SK-N-SH (cell line): ENCODE results near the gene BOD1L2. TPM values are rescaled to one million over a fixed set of nuclear protein-coding genes. Genes with fewer than 3 reads are reported as not detected.

Experiments
- CTCF ChIA-PET: fragments of 300-600, 350-600 bp; formaldehyde crosslinking; extraction: SDS; loops from one replicate; lab custom pipeline; 2021; lab: Yijun Ruan, JAX
- POLR2A ChIA-PET: fragments of 350-600 bp; sonication (Branson Sonifier 250); formaldehyde crosslinking; extraction: SDS; loops from one replicate; lab custom pipeline; 2020; ENCODE audit warnings: antibody characterized with exemption, inconsistent platforms; lab: Yijun Ruan, JAX
- DNase-seq: peaks from one replicate; pipeline ENCODE4 v3.0.0; 2012
- H2AFZ ChIP-seq: fragments of 200-600 bp; sonication (generic); 2 replicates; pipeline ENCODE4 v1.8.1; 2016; ENCODE audit warnings: antibody characterized with exemption, mild to moderate bottlenecking, low read depth
- H3F3A ChIP-seq: fragments of 200-600 bp; sonication (generic); replicated peaks from 2 replicates; pipeline ENCODE3; 2016; ENCODE audit warnings: antibody characterized with exemption, mild to moderate bottlenecking; ENCODE audit not compliant: insufficient read depth
- H3K27ac ChIP-seq, 2 experiments: fragments of 200-500 bp in 1 of 2; fragments of 200-600 bp in 1 of 2; sonication (Bioruptor generic) in 1 of 2; sonication (generic), shearing (Covaris generic) in 1 of 2; 2 replicates each; pipeline versions ENCODE4 v1.5.1 to v1.6.1; 2014 to 2016; ENCODE audit warnings: low read depth in 2 of 2, inconsistent platforms in 1 of 2, low read length in 1 of 2, mild to moderate bottlenecking in 1 of 2, mixed read lengths in 1 of 2
- H3K27me3 ChIP-seq: fragments of 200-600 bp; sonication (generic), shearing (Covaris generic); 2 replicates; pipeline ENCODE4 v1.6.1; 2016; ENCODE audit warnings: mixed run types; ENCODE audit not compliant: insufficient read depth
- H3K36me3 ChIP-seq, 2 experiments: fragments of 200-500 bp in 1 of 2; fragments of 200-600 bp in 1 of 2; sonication (Bioruptor generic) in 1 of 2; sonication (generic) in 1 of 2; replicated peaks in 1 of 2; 2 replicates each; pipeline versions ENCODE3 to v1.5.1; 2014 to 2016; ENCODE audit warnings: low read length in 1 of 2, mild to moderate bottlenecking in 1 of 2; ENCODE audit not compliant: insufficient read depth in 2 of 2, control insufficient read depth in 1 of 2
- H3K4me1 ChIP-seq, 2 experiments: fragments of 200-500 bp in 1 of 2; fragments of 200-600 bp in 1 of 2; sonication (Bioruptor generic) in 1 of 2; sonication (generic), shearing (Covaris generic) in 1 of 2; 2 replicates each; pipeline versions ENCODE4 v1.5.1 to v1.6.1; 2014 to 2016; ENCODE audit warnings: low read depth in 1 of 2, low read length in 1 of 2, mixed run types in 1 of 2; ENCODE audit not compliant: insufficient read depth in 2 of 2, control insufficient read depth in 1 of 2
- H3K4me2 ChIP-seq: fragments of 200-600 bp; sonication (generic), shearing (Covaris generic); 2 replicates; pipeline ENCODE4 v1.6.1; 2017; ENCODE audit warnings: mixed run types
- H3K4me3 ChIP-seq, 2 experiments: fragments of 200-500 bp in 1 of 2; fragments of 200-600 bp in 1 of 2; sonication (Bioruptor generic) in 1 of 2; sonication (generic), shearing (Covaris generic) in 1 of 2; 2 replicates each; pipeline versions ENCODE4 v1.5.1 to v1.8.1; 2014 to 2016; ENCODE audit warnings: low read depth in 2 of 2, inconsistent platforms in 1 of 2, low read length in 1 of 2, mild to moderate bottlenecking in 1 of 2, mixed read lengths in 1 of 2, moderate library complexity in 1 of 2
- H3K79me2 ChIP-seq: fragments of 200-600 bp; sonication (generic); 2 replicates; pipeline ENCODE4 v1.8.1; 2017; ENCODE audit warnings: mild to moderate bottlenecking; ENCODE audit not compliant: insufficient read depth
- H3K9ac ChIP-seq: fragments of 200-600 bp; sonication (generic); 2 replicates; pipeline ENCODE4 v1.6.1; 2017; ENCODE audit warnings: mixed run types
- H3K9me2 ChIP-seq: fragments of 200-600 bp; sonication (generic); 2 replicates; pipeline ENCODE4 v1.6.1; 2017; ENCODE audit warnings: mixed run types
- H3K9me3 ChIP-seq: fragments of 200-600 bp; sonication (generic); 2 replicates; pipeline ENCODE4 v1.6.1; 2017; ENCODE audit warnings: mixed run types, mild to moderate bottlenecking, moderate library complexity
- H4K20me1 ChIP-seq: fragments of 200-600 bp; sonication (generic); 2 replicates; pipeline ENCODE4 v1.6.1; 2017; ENCODE audit warnings: mild to moderate bottlenecking, mixed run types; ENCODE audit not compliant: insufficient read depth
- CHD2 ChIP-seq: fragments of 150-350 bp; IDR thresholded peaks from 2 replicates; pipeline ENCODE4 v1.6.1; 2018; ENCODE audit warnings: low read length; ENCODE audit not compliant: partially characterized antibody
- ELF1 ChIP-seq: IDR thresholded peaks from 2 replicates; pipeline ENCODE4 v1.4.0; 2012
- FOXM1 ChIP-seq: IDR thresholded peaks from 2 replicates; pipeline ENCODE4 v1.4.0; 2012; ENCODE audit warnings: low read depth, mild to moderate bottlenecking
- GATA2 ChIP-seq: sonication (generic); formaldehyde crosslinking; IDR thresholded peaks from 2 replicates; pipeline ENCODE4 v1.5.0; 2020; ENCODE audit warnings: mild to moderate bottlenecking, missing genetic modification reagents
- IRF3 ChIP-seq: fragments of 150-350 bp; IDR thresholded peaks from 2 replicates; pipeline ENCODE4 v1.6.1; 2016; ENCODE audit warnings: mild to moderate bottlenecking, low read depth, low read length
- MEF2A ChIP-seq: IDR thresholded peaks from 2 replicates; pipeline ENCODE4 v1.4.0; 2012; ENCODE audit warnings: low read depth, borderline replicate concordance
- MXI1 ChIP-seq: IDR thresholded peaks from 2 replicates; pipeline ENCODE4 v1.6.1; 2012; ENCODE audit warnings: mild to moderate bottlenecking, low read depth, low read length, improper control_type of control experiment
- NRF1 ChIP-seq: IDR thresholded peaks from 2 replicates; pipeline ENCODE4 v1.6.1; 2012; ENCODE audit warnings: low read depth, mild to moderate bottlenecking, low read length
- PBX3 ChIP-seq: IDR thresholded peaks from 2 replicates; pipeline ENCODE4; 2012
- RAD21 ChIP-seq: IDR thresholded peaks from 2 replicates; pipeline ENCODE4 v1.6.1; 2012; ENCODE audit warnings: mild to moderate bottlenecking, low read length
- REST ChIP-seq: IDR thresholded peaks from 2 replicates; pipeline ENCODE4 v1.6.1; 2012; ENCODE audit warnings: mild to moderate bottlenecking, low read depth, low read length, moderate library complexity
- RFX5 ChIP-seq: IDR thresholded peaks from 2 replicates; pipeline ENCODE4 v1.6.1; 2012; ENCODE audit warnings: mild to moderate bottlenecking, improper control_type of control experiment, low read length
- RXRA ChIP-seq: IDR thresholded peaks from 2 replicates; pipeline ENCODE4 v1.4.0; 2012; ENCODE audit warnings: low read depth, mild to moderate bottlenecking, borderline replicate concordance
- SIN3A ChIP-seq: IDR thresholded peaks from 2 replicates; pipeline ENCODE4 v1.6.1; 2012; ENCODE audit warnings: low read depth, mild to moderate bottlenecking, low read length, moderate library complexity, borderline replicate concordance
- SMC3 ChIP-seq: IDR thresholded peaks from 2 replicates; pipeline ENCODE4 v1.6.1; 2012; ENCODE audit warnings: low read depth, low read length, improper control_type of control experiment
- TAF1 ChIP-seq: IDR thresholded peaks from 2 replicates; pipeline ENCODE4 v1.6.1; 2012; ENCODE audit warnings: low read depth, mild to moderate bottlenecking, low read length, moderate library complexity, borderline replicate concordance
- ZBTB33 ChIP-seq: IDR thresholded peaks from 2 replicates; pipeline ENCODE4 v1.4.0; 2012; ENCODE audit warnings: low read depth, borderline replicate concordance
- WGBS: methylation state at CpG from one replicate; pipeline ENCODE4 v1.1.6; 2017; ENCODE audit warnings: low lambda C conversion rate; 5-methylcytosine and 5-hydroxymethylcytosine counted together
- polyA plus RNA-seq, 3 experiments: library from polyadenylated mRNA; depleted of rRNA; stranded (reverse); fragments of >200 nt; gene quantifications; 2 replicates each; pipeline ENCODE4 v1.2.3, GENCODE V29; 2012

BOD1L2 gene
- polyA plus RNA-seq, 1 of the 3 experiments (the other 2 are of a cell fraction), result not detected

- ChIA-PET CTCF (no interaction called here), POLR2A (no interaction called here)
- Histone ChIP-seq H3K79me2 (no peaks in the 10 kb centered on the region), H3F3A (no peaks in the 10 kb centered on the region), H4K20me1 (no peaks in the 10 kb centered on the region), H3K36me3 (no peaks in the 10 kb centered on the region), H3K27me3 (no peaks in the 10 kb centered on the region), H2AFZ (no peak overlapping the region), H3K4me3 (no peak overlapping the region), H3K9me2 (no peaks in the 10 kb centered on the region), H3K9ac (no peak overlapping the region), H3K4me2 (no peak overlapping the region), H3K9me3 (no peaks in the 10 kb centered on the region), H3K4me1 (no peaks in the 10 kb centered on the region; a peak in 1 of 4 replicates), H3K27ac (no peak overlapping the region)
- TF ChIP-seq PBX3 (no peak), SIN3A (no peak), IRF3 (no peak), NRF1 (no peak), GATA2 (no peak), FOXM1 (no peak), TAF1 (no peak), RXRA (no peak), RFX5 (no peak), ELF1 (no peak), REST (no peak), SMC3 (no peak), CHD2 (no peak), ZBTB33 (no peak), MEF2A (no peak), MXI1 (no peak), RAD21 (no peak)
- DNase-seq, result no peak
- 17% methylated on average over 1 of the region's 1 CpG for WGBS
Observed at GRCh38 chr18:57143265-57143664, 3.6 kb upstream of the BOD1L2 start.
